Panc1 (cell line): ENCODE measurements around the gene HOXB3. TPM values are rescaled to one million over a fixed set of nuclear protein-coding genes. Genes with fewer than 3 reads are reported as not detected.

Experiments used
- ATAC-seq: fragments of 200-7000 bp; cut with Tn5 transposase; 2 replicates; pipeline ENCODE4 v1.9.1; 2020; ENCODE audit warnings: mild to moderate bottlenecking, moderate library complexity
- BruUV-seq: library from RNA; stranded (reverse); fragments of 400-500 nt; replicated peaks from 2 replicates; lab custom pipeline; 2021; lab: Mats Ljungman, UMichigan
- CTCF ChIA-PET: fragments of 300-600 bp; sonication (Branson Sonifier 250); formaldehyde crosslinking; loops from one replicate; lab custom pipeline; 2022; ENCODE audit warnings: antibody characterized with exemption; lab: Charles Lee
- POLR2A ChIA-PET: fragments of 300-600 bp; sonication (Branson Sonifier 250); formaldehyde crosslinking; loops from one replicate; lab custom pipeline; 2022; ENCODE audit warnings: antibody characterized with exemption; lab: Charles Lee
- DNase-seq: peaks from one replicate; pipeline ENCODE4 v3.0.0-alpha.2; 2010; ENCODE audit warnings: low read depth, low spot score
- H3K27ac ChIP-seq: 2 replicates; pipeline ENCODE4 v1.5.1; 2011; ENCODE audit warnings: mild to moderate bottlenecking, low read length, inconsistent platforms
- H3K27me3 ChIP-seq: fragments of 200-500 bp; sonication (Bioruptor generic); 2 replicates; pipeline ENCODE4 v1.6.0; 2014; ENCODE audit warnings: low read length, inconsistent platforms; ENCODE audit not compliant: control insufficient read depth, insufficient read depth
- H3K36me3 ChIP-seq: fragments of 200-500 bp; sonication (Bioruptor generic); 2 replicates; pipeline ENCODE4 v1.5.1; 2014; ENCODE audit warnings: inconsistent platforms, mild to moderate bottlenecking, low read length, moderate library complexity; ENCODE audit not compliant: control insufficient read depth, insufficient read depth
- H3K4me1 ChIP-seq: 2 replicates; pipeline ENCODE4 v1.5.1; 2011; ENCODE audit warnings: inconsistent platforms, mild to moderate bottlenecking, low read length, moderate library complexity; ENCODE audit not compliant: control insufficient read depth, insufficient read depth
- H3K4me3 ChIP-seq, 2 experiments: 2 replicates each; pipeline ENCODE4 v1.5.1; 2011 to 2012; ENCODE audit warnings: low read depth in 2 of 2, low read length in 2 of 2, mild to moderate bottlenecking in 2 of 2, inconsistent platforms in 1 of 2, moderate library complexity in 1 of 2
- H3K9me3 ChIP-seq: fragments of 200-500 bp; sonication (Bioruptor generic); 2 replicates; pipeline ENCODE4 v1.5.1; 2014; ENCODE audit warnings: low read depth, mild to moderate bottlenecking, inconsistent platforms, low read length, moderate library complexity; ENCODE audit not compliant: control insufficient read depth, insufficient read depth
- CTCF ChIP-seq: fragments of 450-650 bp; IDR thresholded peaks from 2 replicates; pipeline ENCODE4 v1.5.1; 2017; ENCODE audit warnings: mild to moderate bottlenecking
- POLR2AphosphoS5 ChIP-seq: IDR thresholded peaks from 2 replicates; pipeline ENCODE4 v1.6.1; 2012; ENCODE audit warnings: mild to moderate bottlenecking, low read depth, low read length, moderate library complexity
- SIN3A ChIP-seq: IDR thresholded peaks from 2 replicates; pipeline ENCODE4 v1.6.1; 2012; ENCODE audit warnings: low read depth, mild to moderate bottlenecking, low read length, moderate library complexity, borderline replicate concordance; ENCODE audit not compliant: insufficient read depth
- TCF7L2 ChIP-seq: IDR thresholded peaks from 2 replicates; pipeline ENCODE4 v1.6.1; 2011; ENCODE audit warnings: mild to moderate bottlenecking, low read depth, low read length, inconsistent platforms
- in situ Hi-C: cut with HindIII; loops from 2 replicates; pipeline ENCODE4 v1.10.0; 2016; ENCODE audit warnings: low sequenced_read_pairs, low pct_unique_long_range_greater_than_20kb
- intact Hi-C: fragments of 100-400 bp; cut with micrococcal nuclease; formaldehyde crosslinking; loops from one replicate; pipeline ENCODE4 v1.10.0; 2022; ENCODE audit not compliant: unreplicated experiment
- total RNA-seq: library from RNA; stranded (reverse); gene quantifications from one replicate; pipeline ENCODE4 v1.2.1, GENCODE V29; 2021; ENCODE audit not compliant: unreplicated experiment
- TF ChIP-seq, protein P1 (sequence below), 2 experiments: IDR thresholded peaks; 2 replicates each; pipeline ENCODE4 v1.6.1; 2011 to 2012; ENCODE audit warnings: low read depth in 2 of 2, control low read depth in 1 of 2, low read length in 1 of 2, mild to moderate bottlenecking in 1 of 2, moderate library complexity in 1 of 2; ENCODE audit not compliant: insufficient read depth in 1 of 2

HOXB3 gene
- total RNA-seq, 1 experiment from 2014 or later = 127 TPM

GRCh38 chr17:48577330-48577945 lies 12.6 kb downstream of the HOXB3 start:
- ChIA-PET POLR2A (interaction anchor here (0.6 kb wide), 4 partner anchors 8 to 763 kb away, joined by 3 to 7 read pairs (median 4); no protein-coding TSS in a partner anchor), CTCF (interaction anchor here (0.6 kb wide), 2 partner anchors 12 to 19 kb away, joined by 3 read pairs; no protein-coding TSS in a partner anchor)
- no TSS peak for BruUV-seq
- intact Hi-C loops = no loop called here
- Histone ChIP-seq H3K9me3 (no peaks in the 10 kb centered on the region), H3K4me3 (peak overlapping the region; percentile 70 to 99), H3K4me1 (peaks cover 78% of the 10 kb centered on the region), H3K36me3 (peaks cover 12% of the 10 kb centered on the region), H3K27me3 (no peaks in the 10 kb centered on the region), H3K27ac (peak overlapping the region; percentile 93)
- TF ChIP-seq, protein P1, sequence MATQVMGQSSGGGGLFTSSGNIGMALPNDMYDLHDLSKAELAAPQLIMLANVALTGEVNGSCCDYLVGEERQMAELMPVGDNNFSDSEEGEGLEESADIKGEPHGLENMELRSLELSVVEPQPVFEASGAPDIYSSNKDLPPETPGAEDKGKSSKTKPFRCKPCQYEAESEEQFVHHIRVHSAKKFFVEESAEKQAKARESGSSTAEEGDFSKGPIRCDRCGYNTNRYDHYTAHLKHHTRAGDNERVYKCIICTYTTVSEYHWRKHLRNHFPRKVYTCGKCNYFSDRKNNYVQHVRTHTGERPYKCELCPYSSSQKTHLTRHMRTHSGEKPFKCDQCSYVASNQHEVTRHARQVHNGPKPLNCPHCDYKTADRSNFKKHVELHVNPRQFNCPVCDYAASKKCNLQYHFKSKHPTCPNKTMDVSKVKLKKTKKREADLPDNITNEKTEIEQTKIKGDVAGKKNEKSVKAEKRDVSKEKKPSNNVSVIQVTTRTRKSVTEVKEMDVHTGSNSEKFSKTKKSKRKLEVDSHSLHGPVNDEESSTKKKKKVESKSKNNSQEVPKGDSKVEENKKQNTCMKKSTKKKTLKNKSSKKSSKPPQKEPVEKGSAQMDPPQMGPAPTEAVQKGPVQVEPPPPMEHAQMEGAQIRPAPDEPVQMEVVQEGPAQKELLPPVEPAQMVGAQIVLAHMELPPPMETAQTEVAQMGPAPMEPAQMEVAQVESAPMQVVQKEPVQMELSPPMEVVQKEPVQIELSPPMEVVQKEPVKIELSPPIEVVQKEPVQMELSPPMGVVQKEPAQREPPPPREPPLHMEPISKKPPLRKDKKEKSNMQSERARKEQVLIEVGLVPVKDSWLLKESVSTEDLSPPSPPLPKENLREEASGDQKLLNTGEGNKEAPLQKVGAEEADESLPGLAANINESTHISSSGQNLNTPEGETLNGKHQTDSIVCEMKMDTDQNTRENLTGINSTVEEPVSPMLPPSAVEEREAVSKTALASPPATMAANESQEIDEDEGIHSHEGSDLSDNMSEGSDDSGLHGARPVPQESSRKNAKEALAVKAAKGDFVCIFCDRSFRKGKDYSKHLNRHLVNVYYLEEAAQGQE (IDR thresholded peaks at IDR 0.05; ENCODE audit: insufficient read depth in 1 of 2, low read depth in 2 of 2, low read length in 1 of 2) = 0 out of 4 replicates have a peak, but pooled peaks of 1 of the 2 experiments have one; percentile 16
- TF ChIP-seq TCF7L2 = peak; percentile 98
- peak; percentile 23; the same call in 1 of the 2 replicates for TF ChIP-seq SIN3A
- no peak for TF ChIP-seq CTCF
- peak; percentile 72; the same call in 1 of the 2 replicates for TF ChIP-seq POLR2AphosphoS5
- ATAC-seq = peak; percentile 4
- no peak for DNase-seq
- in situ Hi-C loops = no loop called here

- DNase-seq = no peak
- in situ Hi-C loops (no loop called here), intact Hi-C loops (no loop called here)
- ATAC-seq = no peak
- Histone ChIP-seq H3K4me3 (peak overlapping the region; percentile 70 to 99), H3K9me3 (no peaks in the 10 kb centered on the region), H3K27ac (peak overlapping the region; percentile 97), H3K4me1 (peaks cover 85% of the 10 kb centered on the region), H3K27me3 (no peaks in the 10 kb centered on the region), H3K36me3 (peaks cover 12% of the 10 kb centered on the region)
- POLR2A ChIA-PET = interaction anchor here (1.0 kb wide), 1 partner anchor 12 kb away, joined by 3 read pairs; no protein-coding TSS in a partner anchor
- CTCF ChIA-PET = no interaction called here
- TF ChIP-seq, protein P1 (IDR thresholded peaks at IDR 0.05; ENCODE audit: insufficient read depth in 1 of 2, low read depth in 2 of 2, low read length in 1 of 2) = no peak
- no peak for TF ChIP-seq POLR2AphosphoS5
- no TSS peak for BruUV-seq
Measured at GRCh38 chr17:48576479-48577309, 13.3 kb downstream of the HOXB3 start.
